A549 (cell line): ENCODE data around the gene NDUFA13. TPM values are rescaled to one million over a fixed set of nuclear protein-coding genes. Genes with fewer than 3 reads are reported as not detected.

Experiments
- ATAC-seq, 2 experiments: fragments of 200-7000 bp in 1 of 2; fragments of >200 bp in 1 of 2; cut with Nextera tagmentation in 1 of 2; cut with Tn5 transposase in 1 of 2; 3 replicates each; pipeline versions ENCODE4 v1.8.0 to v1.9.1; 2018 to 2020; ENCODE audit warnings: mild to moderate bottlenecking in 1 of 2, moderate library complexity in 1 of 2
- CTCF ChIA-PET: fragments of 300-600 bp; sonication (Branson Sonifier 250); formaldehyde crosslinking; extraction: SDS; loops from one replicate; lab custom pipeline; 2021; ENCODE audit warnings: antibody characterized with exemption, inconsistent platforms; lab: Yijun Ruan, JAX
- POLR2A ChIA-PET: fragments of 350-600 bp; formaldehyde crosslinking; extraction: SDS; loops from one replicate; lab custom pipeline; 2021; ENCODE audit warnings: antibody characterized with exemption, inconsistent platforms; lab: Yijun Ruan, JAX
- DNase-seq, 2 experiments: peaks; one replicate each; pipeline versions ENCODE4 v3.0.0 to v3.0.0-alpha.2; 2011 to 2016; ENCODE audit warnings: low read depth in 1 of 2, low spot score in 1 of 2
- FAIRE-seq: peaks from 2 replicates; lab custom pipeline; 2011; peaks lifted over from hg19 to GRCh38; lab: Jason Lieb, UNC
- H3K27ac ChIP-seq, 2 experiments: fragments of >200 bp; sonication (Bioruptor Twin); formaldehyde crosslinking; 3 replicates each; pipeline ENCODE4 v1.5.1; 2016 to 2017
- H3K4me1 ChIP-seq: fragments of >200 bp; sonication (Bioruptor Twin); formaldehyde crosslinking; 3 replicates; pipeline ENCODE4 v1.6.1; 2016
- H3K4me2 ChIP-seq: fragments of >200 bp; sonication (Bioruptor Twin); formaldehyde crosslinking; 3 replicates; pipeline ENCODE4 v1.6.1; 2016
- H3K4me3 ChIP-seq: fragments of >200 bp; sonication (Bioruptor Twin); formaldehyde crosslinking; 3 replicates; pipeline ENCODE4 v1.5.1; 2016
- H3K9me3 ChIP-seq: fragments of >200 bp; sonication (Bioruptor Twin); formaldehyde crosslinking; 3 replicates; pipeline ENCODE4 v1.6.1; 2016
- BHLHE40 ChIP-seq: IDR thresholded peaks from 2 replicates; pipeline ENCODE4 v1.6.1; 2012; ENCODE audit warnings: low read depth, low read length, inconsistent platforms
- CHD2 ChIP-seq: fragments of 150-350 bp; IDR thresholded peaks from 2 replicates; pipeline ENCODE4 v1.6.1; 2014; ENCODE audit warnings: low read length; ENCODE audit not compliant: partially characterized antibody
- EHMT2 ChIP-seq: fragments of 200-600 bp; sonication (generic); IDR thresholded peaks from 2 replicates; pipeline ENCODE4 v1.6.1; 2016; ENCODE audit warnings: antibody characterized with exemption, low read depth, mild to moderate bottlenecking, moderate library complexity
- FOSB ChIP-seq: fragments of 250-450 bp; sonication (Bioruptor Pico); IDR thresholded peaks from 2 replicates; pipeline ENCODE4 v1.5.0; 2020; ENCODE audit warnings: mild to moderate bottlenecking, moderate library complexity
- HEYL ChIP-seq: fragments of 250-450 bp; sonication (Bioruptor Pico); IDR thresholded peaks from 2 replicates; pipeline ENCODE4 v1.8.0; 2021; ENCODE audit warnings: mild to moderate bottlenecking, moderate library complexity
- HOXA7 ChIP-seq: fragments of 250-450 bp; sonication (Bioruptor Pico); IDR thresholded peaks from 2 replicates; pipeline ENCODE4 v1.5.0; 2020; ENCODE audit warnings: mild to moderate bottlenecking, moderate library complexity
- JUN ChIP-seq, 2 experiments: fragments of >200 bp; sonication (Bioruptor Twin); formaldehyde crosslinking; IDR thresholded peaks; 2 replicates in 1 of 2; 3 replicates in 1 of 2; pipeline ENCODE4 v1.6.1; 2016 to 2017
- KDM5A ChIP-seq: fragments of 200-600 bp; sonication (generic); IDR thresholded peaks from 2 replicates; pipeline ENCODE4 v1.6.1; 2016; ENCODE audit warnings: antibody characterized with exemption, mild to moderate bottlenecking
- POLR2AphosphoS2 ChIP-seq: conservative IDR thresholded peaks from 2 replicates; pipeline ENCODE4 v1.6.1; 2012; ENCODE audit warnings: low read length, improper control_type of control experiment, inconsistent platforms
- RAD21 ChIP-seq, 2 experiments: fragments of >200 bp in 1 of 2; sonication (Bioruptor Twin) in 1 of 2; formaldehyde crosslinking in 1 of 2; IDR thresholded peaks in 1 of 2; conservative IDR thresholded peaks in 1 of 2; 2 replicates in 1 of 2; 3 replicates in 1 of 2; pipeline ENCODE4 v1.6.1; 2012 to 2018; ENCODE audit warnings: inconsistent platforms in 1 of 2
- SMC3 ChIP-seq: fragments of >200 bp; sonication (Bioruptor Twin); formaldehyde crosslinking; IDR thresholded peaks from 3 replicates; pipeline ENCODE4 v1.6.1; 2018; ENCODE audit warnings: inconsistent platforms
- WGBS: methylation state at CpG from one replicate; pipeline ENCODE4 v1.1.6; 2017; ENCODE audit errors: missing lambda C conversion rate; 5-methylcytosine and 5-hydroxymethylcytosine counted together
- polyA plus RNA-seq, 4 experiments: library from polyadenylated mRNA; depleted of rRNA in 3 of 4; stranded (reverse); fragments of >200 nt; fragmentation: RNase III in 1 of 4; extraction: RNeasy Plus Mini Kit Qiagen cat#74134 plus additional on column Dnase treatment in 1 of 4; gene quantifications; 2 replicates in 3 of 4; 3 replicates in 1 of 4; pipeline ENCODE4 v1.2.3, GENCODE V29; 2011 to 2017
- TF ChIP-seq, protein P1 (sequence below): fragments of >200 bp; sonication (Bioruptor Twin); formaldehyde crosslinking; IDR thresholded peaks from 3 replicates; pipeline ENCODE4 v1.5.1; 2016
- TF ChIP-seq, protein P2 (sequence below): fragments of 450-650 bp; IDR thresholded peaks from 2 replicates; pipeline ENCODE4 v1.6.1; 2014; ENCODE audit warnings: antibody characterized with exemption
- TF ChIP-seq, protein P3 (sequence below): IDR thresholded peaks from 2 replicates; pipeline ENCODE4 v1.6.1; 2012

NDUFA13 gene
- polyA plus RNA-seq, 2 of the 4 experiments (the other 2 are of a cell fraction): 197 to 253 TPM

DNA sequence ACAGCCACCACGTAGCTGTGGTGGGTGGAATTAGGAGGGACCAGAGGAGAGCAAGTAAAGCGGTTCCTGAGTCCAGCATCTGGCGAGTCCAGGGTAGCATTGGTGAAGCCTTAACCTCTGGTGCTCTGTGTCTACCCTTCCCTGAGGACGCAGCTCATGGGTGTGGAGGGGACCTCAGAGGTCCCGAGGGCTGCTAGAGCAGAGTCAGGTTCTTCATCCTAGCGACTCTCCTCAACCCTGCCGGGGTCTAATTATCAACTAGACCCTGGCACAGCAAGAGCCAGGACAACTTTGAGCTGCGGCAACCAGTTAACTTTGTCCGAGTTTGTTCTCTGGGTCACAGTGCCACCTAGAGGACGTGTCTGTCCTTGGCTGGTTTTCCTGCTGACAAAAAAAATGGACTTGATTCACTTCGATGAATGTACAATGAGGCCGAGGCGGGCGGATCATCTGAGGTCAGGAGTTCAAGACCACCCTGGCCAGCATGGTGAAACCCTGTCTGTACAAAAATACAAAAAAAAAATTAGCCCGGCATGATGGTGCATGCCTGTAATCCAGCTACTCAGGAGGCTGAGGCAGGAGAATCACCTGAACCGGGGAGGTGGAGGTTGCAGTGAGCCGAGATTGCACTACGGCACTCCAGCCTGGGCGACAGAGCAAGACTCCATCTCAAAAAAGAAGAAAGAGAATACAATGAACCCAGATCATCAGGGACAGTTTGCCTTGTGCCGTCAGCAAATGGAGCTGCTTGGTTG is 25.6 kb upstream of the NDUFA13 start:
- ATAC-seq (peak; percentile 64 to 72), DNase-seq (peak; percentile 66 to 74), FAIRE-seq (no peak)
- ChIA-PET POLR2A (interaction anchor here (1.8 kb wide), 1 partner anchor 105 kb away, joined by 8 read pairs; no protein-coding TSS in a partner anchor), CTCF (interaction anchor here (0.6 to 4.9 kb wide), 44 partner anchors 9 to 443 kb away, joined by 3 to 53 read pairs (median 5); partner anchors contain the start of genes GATAD2A, NDUFA13 and TSSK6)
- Histone ChIP-seq H3K27ac (peak overlapping the region in 1 of 2 experiments; percentile 72; a peak in 2 of 6 replicates), H3K9me3 (no peaks in the 10 kb centered on the region), H3K4me1 (peaks cover 20% of the 10 kb centered on the region; the same call in 2 of the 3 replicates), H3K4me3 (no peak overlapping the region), H3K4me2 (0 out of 3 replicates have a peak overlapping the region, but pooled peaks have one; percentile 16)
- TF ChIP-seq SMC3 (peak; percentile 49), RAD21 (conservative IDR thresholded peaks at IDR 0.05 in 1 of 2, IDR thresholded peaks at IDR 0.05 in 1 of 2) (peak; percentile 70 to 73), BHLHE40 (no peak), FOSB (CRISPR knock-in tag) (no peak), HEYL (CRISPR knock-in tag) (no peak)
- TF ChIP-seq, protein P1, sequence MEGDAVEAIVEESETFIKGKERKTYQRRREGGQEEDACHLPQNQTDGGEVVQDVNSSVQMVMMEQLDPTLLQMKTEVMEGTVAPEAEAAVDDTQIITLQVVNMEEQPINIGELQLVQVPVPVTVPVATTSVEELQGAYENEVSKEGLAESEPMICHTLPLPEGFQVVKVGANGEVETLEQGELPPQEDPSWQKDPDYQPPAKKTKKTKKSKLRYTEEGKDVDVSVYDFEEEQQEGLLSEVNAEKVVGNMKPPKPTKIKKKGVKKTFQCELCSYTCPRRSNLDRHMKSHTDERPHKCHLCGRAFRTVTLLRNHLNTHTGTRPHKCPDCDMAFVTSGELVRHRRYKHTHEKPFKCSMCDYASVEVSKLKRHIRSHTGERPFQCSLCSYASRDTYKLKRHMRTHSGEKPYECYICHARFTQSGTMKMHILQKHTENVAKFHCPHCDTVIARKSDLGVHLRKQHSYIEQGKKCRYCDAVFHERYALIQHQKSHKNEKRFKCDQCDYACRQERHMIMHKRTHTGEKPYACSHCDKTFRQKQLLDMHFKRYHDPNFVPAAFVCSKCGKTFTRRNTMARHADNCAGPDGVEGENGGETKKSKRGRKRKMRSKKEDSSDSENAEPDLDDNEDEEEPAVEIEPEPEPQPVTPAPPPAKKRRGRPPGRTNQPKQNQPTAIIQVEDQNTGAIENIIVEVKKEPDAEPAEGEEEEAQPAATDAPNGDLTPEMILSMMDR: peak; percentile 69
- TF ChIP-seq, protein P2, sequence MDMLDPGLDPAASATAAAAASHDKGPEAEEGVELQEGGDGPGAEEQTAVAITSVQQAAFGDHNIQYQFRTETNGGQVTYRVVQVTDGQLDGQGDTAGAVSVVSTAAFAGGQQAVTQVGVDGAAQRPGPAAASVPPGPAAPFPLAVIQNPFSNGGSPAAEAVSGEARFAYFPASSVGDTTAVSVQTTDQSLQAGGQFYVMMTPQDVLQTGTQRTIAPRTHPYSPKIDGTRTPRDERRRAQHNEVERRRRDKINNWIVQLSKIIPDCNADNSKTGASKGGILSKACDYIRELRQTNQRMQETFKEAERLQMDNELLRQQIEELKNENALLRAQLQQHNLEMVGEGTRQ: no peak
- 32% methylated on average over 17 of the region's 20 CpGs for WGBS

DNA sequence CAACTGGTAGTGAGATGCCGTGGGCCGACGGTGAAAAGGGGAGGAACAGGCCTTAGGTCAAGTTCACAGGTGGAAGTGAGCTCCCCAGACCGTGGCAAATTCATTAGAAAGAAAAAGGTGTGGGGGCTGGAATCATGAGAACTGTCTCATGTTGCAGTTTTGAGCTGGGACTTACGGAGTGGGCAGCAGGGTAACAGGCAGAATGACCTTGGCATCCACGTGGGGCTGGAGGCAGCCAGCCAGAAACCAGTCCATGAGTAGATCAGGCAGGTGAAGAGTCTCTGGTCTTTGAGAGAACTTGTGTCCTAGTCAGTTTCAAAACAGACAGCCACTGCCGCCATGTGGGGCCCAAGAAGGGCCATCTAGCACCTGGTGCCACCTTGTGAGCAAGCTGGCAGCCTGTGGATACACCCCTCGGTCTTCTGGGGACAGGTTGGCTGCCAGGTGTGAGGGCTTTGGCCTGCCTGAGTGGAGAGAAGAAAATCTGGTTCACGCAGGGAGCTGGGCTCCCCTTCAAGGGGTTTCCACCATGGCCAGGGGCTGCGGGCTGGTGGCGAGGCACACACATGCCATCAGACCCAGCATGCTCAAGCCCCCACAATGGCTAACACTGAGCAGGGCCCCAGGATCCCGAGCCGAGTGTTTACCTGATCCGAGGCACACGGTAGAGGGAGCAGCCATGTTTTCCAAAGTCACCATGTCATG is 24.6 kb upstream of the NDUFA13 start:
- FAIRE-seq: no peak
- TF ChIP-seq CHD2 (no peak), EHMT2 (no peak), HOXA7 (CRISPR knock-in tag) (no peak), POLR2AphosphoS2 (no peak), KDM5A (no peak), JUN (IDR thresholded peaks at IDR 0.05) (no peak), BHLHE40 (no peak)
- TF ChIP-seq, protein P3, sequence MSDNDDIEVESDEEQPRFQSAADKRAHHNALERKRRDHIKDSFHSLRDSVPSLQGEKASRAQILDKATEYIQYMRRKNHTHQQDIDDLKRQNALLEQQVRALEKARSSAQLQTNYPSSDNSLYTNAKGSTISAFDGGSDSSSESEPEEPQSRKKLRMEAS: no peak
- TF ChIP-seq, protein P1: no peak
- ChIA-PET CTCF (interaction anchor here (0.7 to 4.9 kb wide), 28 partner anchors 8 to 444 kb away, joined by 3 to 53 read pairs (median 5); partner anchors contain the start of genes GATAD2A, NDUFA13 and TSSK6), POLR2A (no interaction called here)
- no peak for ATAC-seq
- no peak overlapping the region for H3K27ac ChIP-seq
- no peak overlapping the region for H3K4me2 ChIP-seq
- no peaks in the 10 kb centered on the region for H3K9me3 ChIP-seq
- peaks cover 20% of the 10 kb centered on the region; the same call in 2 of the 3 replicates for H3K4me1 ChIP-seq
- DNase-seq: no peak
- H3K4me3 ChIP-seq: no peak overlapping the region
- whole genome bisulfite sequencing: 75% methylated on average over 7 of the region's 15 CpGs
